GM20431 (cell line): ENCODE data around the gene COP1.
"Not testable (repeated sequence)": the region's sequence is repeated elsewhere in the genome, so short reads cannot be mapped to it uniquely, and the experiment has no call there.

Experiments used
- in situ Hi-C: fragments of 300-500 bp; cut with MseI, MboI; formaldehyde crosslinking; loops from one replicate; pipeline ENCODE4 v1.15.0; 2020; ENCODE audit warnings: low sequenced_read_pairs; ENCODE audit not compliant: unreplicated experiment

The COP1 gene

GRCh38 chr1:176206961-176207902 lies at the start of gene COP1:
Gene COP1 (minus strand): TSS chr1:176207286. CDS start chr1:176206978, 308 bp downstream.
- in situ Hi-C loops, result no loop called here

GRCh38 chr1:176252191-176252590 lies 45.1 kb upstream of the COP1 start:
- in situ Hi-C loops, result no loop called here

GRCh38 chr1:176244851-176245250 lies 37.8 kb upstream of the COP1 start:
- in situ Hi-C loops, result no loop called here

GRCh38 chr1:176243746-176244145 lies 36.7 kb upstream of the COP1 start:
- in situ Hi-C loops, result no loop called here

GRCh38 chr1:176241385-176242015 lies 34.4 kb upstream of the COP1 start:
- in situ Hi-C loops, result no loop called here

- in situ Hi-C loops, result not testable (repeated sequence)
Observed at GRCh38 chr1:176233657-176234056, 26.6 kb upstream of the COP1 start.

GRCh38 chr1:176227579-176227978 lies 20.5 kb upstream of the COP1 start:
- in situ Hi-C loops, result no loop called here

GRCh38 chr1:176225911-176226310 lies 18.8 kb upstream of the COP1 start:
- in situ Hi-C loops, result no loop called here

GRCh38 chr1:176225479-176225875 lies 18.4 kb upstream of the COP1 start:
- in situ Hi-C loops, result no loop called here

GRCh38 chr1:176222196-176222595 lies 15.1 kb upstream of the COP1 start:
- in situ Hi-C loops, result no loop called here

GRCh38 chr1:176220100-176220689 lies 13.1 kb upstream of the COP1 start:
- in situ Hi-C loops, result no loop called here

GRCh38 chr1:176217461-176218099 lies 10.5 kb upstream of the COP1 start:
- in situ Hi-C loops, result no loop called here

GRCh38 chr1:176216031-176216430 lies 8.9 kb upstream of the COP1 start:
- in situ Hi-C loops, result no loop called here

GRCh38 chr1:176211396-176212165 lies 4.5 kb upstream of the COP1 start:
- in situ Hi-C loops, result no loop called here

GRCh38 chr1:176208034-176208433 lies 948 bp upstream of the COP1 start:
- in situ Hi-C loops, result no loop called here

GRCh38 chr1:176206006-176206960 lies 803 bp downstream of the COP1 start:
- in situ Hi-C loops, result no loop called here

- in situ Hi-C loops, result no loop called here
Observed at GRCh38 chr1:176205332-176205914, 1.7 kb downstream of the COP1 start.

GRCh38 chr1:176204655-176205054 lies 2.4 kb downstream of the COP1 start:
- in situ Hi-C loops, result not testable (repeated sequence)
